ENCODE measurements around the gene RPS6KB1. TPM values are rescaled to one million over a fixed set of nuclear protein-coding genes. Genes with fewer than 3 reads are reported as not detected.

The RPS6KB1 gene
- 19.7 and 21.1 TPM in 2 replicates for total RNA-seq

GRCh38 chr17:59892924-59893675, at the start of gene RPS6KB1, which contains the start of gene TUBD1:
TSS of gene RPS6KB1 (plus strand) at chr17:59893121. CDS start at chr17:59893185, 64 bp downstream.
TSS of gene TUBD1 (minus strand) at chr17:59892943. CDS start at chr17:59891002, 1,941 bp downstream.

GRCh38 chr17:59964482-59965328, 71.8 kb downstream of the RPS6KB1 start, which contains the start of gene RNFT1:
TSS of gene RNFT1 (minus strand) at chr17:59964740. CDS start at chr17:59964663, 77 bp downstream.

Other genes starting within 250 kb of the RPS6KB1 start
- 20.9 and 23.6 TPM in 2 replicates for gene PTRH2, start 185.7 kb upstream of the RPS6KB1 start, total RNA-seq
- 122 and 140 TPM in 2 replicates for gene VMP1, start 185.5 kb upstream of the RPS6KB1 start, total RNA-seq
- 2.2 and 2.7 TPM in 2 replicates for gene TUBD1, start 178 bp upstream of the RPS6KB1 start, total RNA-seq
- gene RNFT1, start 71.6 kb downstream of the RPS6KB1 start, total RNA-seq: 9.1 and 17.9 TPM in 2 replicates
- gene HEATR6, start 185.8 kb downstream of the RPS6KB1 start, total RNA-seq: 9.6 and 18.7 TPM in 2 replicates

Measured in bronchial smooth muscle cell (primary cell).